Gastroesophageal sphincter (tissue), 4 donors: ENCODE results near the gene VTCN1. TPM values are rescaled to one million over a fixed set of nuclear protein-coding genes. Genes with fewer than 3 reads are reported as not detected.
"Not testable (repeated sequence)": the region's sequence is repeated elsewhere in the genome, so short reads cannot be mapped to it uniquely, and the experiment has no call there.

Experiments used
- ATAC-seq: fragments of 150-250 bp; one replicate; pipeline ENCODE4 v1.9.1; 2016; ENCODE audit warnings: mild to moderate bottlenecking, moderate library complexity
- H3K27ac ChIP-seq, 4 donors: fragments of 200-600 bp; sonication (generic) in 3 of 4; 1 replicate in 3 of 4; 2 replicates in 1 of 4; pipeline ENCODE4 v1.5.1; 2016 to 2019
- H3K27me3 ChIP-seq: fragments of 200-600 bp; sonication (generic); one replicate; pipeline ENCODE4 v1.5.1; 2019
- H3K36me3 ChIP-seq, 2 donors: fragments of 200-600 bp; sonication (generic); one replicate each; pipeline ENCODE4 v1.5.1; 2019; ENCODE audit warnings: control low read depth in 1 of 2
- H3K4me1 ChIP-seq, 3 donors: fragments of 200-600 bp; sonication (generic); 1 replicate in 2 of 3; 2 replicates in 1 of 3; pipeline ENCODE4 v1.5.1; 2016 to 2019; ENCODE audit warnings: control low read depth in 2 of 3
- H3K4me3 ChIP-seq, 2 donors: fragments of 200-600 bp; sonication (generic); one replicate each; pipeline ENCODE4 v1.5.1; 2019; ENCODE audit warnings: mild to moderate bottlenecking in 1 of 2, moderate library complexity in 1 of 2
- H3K9me3 ChIP-seq, 3 donors: fragments of 200-600 bp; sonication (generic); one replicate each; pipeline ENCODE4 v1.5.1; 2017 to 2019; ENCODE audit warnings: control low read depth in 2 of 3
- EP300 ChIP-seq: sonication (generic); formaldehyde crosslinking; IDR thresholded peaks from one replicate; pipeline ENCODE4 v1.6.1; 2017; ENCODE audit warnings: antibody characterized with exemption, mild to moderate bottlenecking
- POLR2A ChIP-seq, 2 donors: fragments of 450-650 bp; IDR thresholded peaks; one replicate each; pipeline ENCODE4 v1.6.1; 2017; ENCODE audit warnings: antibody characterized with exemption in 2 of 2, mild to moderate bottlenecking in 2 of 2, moderate library complexity in 1 of 2
- POLR2AphosphoS5 ChIP-seq: sonication (generic); formaldehyde crosslinking; IDR thresholded peaks from one replicate; pipeline ENCODE4 v1.6.1; 2017; ENCODE audit warnings: antibody characterized with exemption
- WGBS, 2 donors: methylation state at CpG; one replicate each; pipeline ENCODE4 v1.1.5; 2018; ENCODE audit warnings: low coverage in 1 of 2; 5-methylcytosine and 5-hydroxymethylcytosine counted together
- total RNA-seq, 4 donors: library from RNA; depleted of rRNA; stranded (reverse); fragments of >200 nt; gene quantifications; one replicate each; pipeline ENCODE4 v1.1.0, GENCODE V29; 2016
- TF ChIP-seq, protein P1 (sequence below), 4 experiments: fragments of 200-600 bp in 2 of 4; fragments of 450-650 bp in 2 of 4; sonication (generic) in 1 of 4; IDR thresholded peaks; one replicate each; pipeline ENCODE4 v1.5.1; 2017 to 2019; ENCODE audit warnings: antibody characterized with exemption in 4 of 4, mild to moderate bottlenecking in 2 of 4, moderate library complexity in 2 of 4

The VTCN1 gene
- total RNA-seq, 4 donors from 2014 or later, result 2.1 TPM; not detected in 3

DNA sequence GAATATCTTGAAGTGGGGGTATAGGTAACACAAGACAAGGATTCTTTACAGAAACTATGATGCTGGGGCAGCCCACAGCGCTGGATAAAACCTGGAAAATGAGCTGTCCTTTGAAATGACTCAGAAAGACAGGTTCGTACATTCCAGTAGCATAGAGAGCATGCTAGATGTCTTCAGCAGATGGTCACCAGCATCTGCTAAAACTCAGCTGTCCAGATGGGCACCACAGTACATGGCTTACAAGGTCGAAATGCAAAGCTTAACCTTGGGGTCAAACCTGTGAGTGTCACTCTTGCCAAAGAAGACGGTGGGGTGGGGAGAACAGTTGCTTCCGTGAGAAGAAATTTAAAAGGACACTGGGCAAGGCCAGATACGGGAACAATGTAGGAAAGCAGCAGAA, 47.9 kb downstream of the VTCN1 start:
- Histone ChIP-seq H3K27me3 (no peaks in the 10 kb centered on the region), H3K36me3 (no peaks in the 10 kb centered on the region), H3K27ac (no peak overlapping the region), H3K9me3 (no peaks in the 10 kb centered on the region), H3K4me3 (no peak overlapping the region), H3K4me1 (no peaks in the 10 kb centered on the region)
- TF ChIP-seq POLR2A (IDR thresholded peaks at IDR 0.05), result no peak
- TF ChIP-seq POLR2AphosphoS5, result no peak
- TF ChIP-seq, protein P1, sequence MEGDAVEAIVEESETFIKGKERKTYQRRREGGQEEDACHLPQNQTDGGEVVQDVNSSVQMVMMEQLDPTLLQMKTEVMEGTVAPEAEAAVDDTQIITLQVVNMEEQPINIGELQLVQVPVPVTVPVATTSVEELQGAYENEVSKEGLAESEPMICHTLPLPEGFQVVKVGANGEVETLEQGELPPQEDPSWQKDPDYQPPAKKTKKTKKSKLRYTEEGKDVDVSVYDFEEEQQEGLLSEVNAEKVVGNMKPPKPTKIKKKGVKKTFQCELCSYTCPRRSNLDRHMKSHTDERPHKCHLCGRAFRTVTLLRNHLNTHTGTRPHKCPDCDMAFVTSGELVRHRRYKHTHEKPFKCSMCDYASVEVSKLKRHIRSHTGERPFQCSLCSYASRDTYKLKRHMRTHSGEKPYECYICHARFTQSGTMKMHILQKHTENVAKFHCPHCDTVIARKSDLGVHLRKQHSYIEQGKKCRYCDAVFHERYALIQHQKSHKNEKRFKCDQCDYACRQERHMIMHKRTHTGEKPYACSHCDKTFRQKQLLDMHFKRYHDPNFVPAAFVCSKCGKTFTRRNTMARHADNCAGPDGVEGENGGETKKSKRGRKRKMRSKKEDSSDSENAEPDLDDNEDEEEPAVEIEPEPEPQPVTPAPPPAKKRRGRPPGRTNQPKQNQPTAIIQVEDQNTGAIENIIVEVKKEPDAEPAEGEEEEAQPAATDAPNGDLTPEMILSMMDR (IDR thresholded peaks at IDR 0.05), result no peak
- no peak for TF ChIP-seq EP300
- WGBS, 2 donors, result 85 to 86% methylated on average over 3 to 5 of the region's 6 CpGs
- no peak for ATAC-seq

GRCh38 chr1:117161887-117162286, 48.8 kb downstream of the VTCN1 start:
- no peaks in the 10 kb centered on the region for H3K36me3 ChIP-seq
- H3K27ac ChIP-seq, result no peak overlapping the region
- WGBS, 2 donors, result 64 to 75% methylated on average over 1 of the region's 1 CpG
- H3K27me3 ChIP-seq, result no peaks in the 10 kb centered on the region
- no peak for ATAC-seq
- no peak overlapping the region for H3K4me3 ChIP-seq
- TF ChIP-seq EP300 (no peak), POLR2AphosphoS5 (no peak), POLR2A (IDR thresholded peaks at IDR 0.05) (no peak)
- TF ChIP-seq, protein P1 (IDR thresholded peaks at IDR 0.05), result no peak
- H3K9me3 ChIP-seq, result no peaks in the 10 kb centered on the region
- no peaks in the 10 kb centered on the region for H3K4me1 ChIP-seq

DNA sequence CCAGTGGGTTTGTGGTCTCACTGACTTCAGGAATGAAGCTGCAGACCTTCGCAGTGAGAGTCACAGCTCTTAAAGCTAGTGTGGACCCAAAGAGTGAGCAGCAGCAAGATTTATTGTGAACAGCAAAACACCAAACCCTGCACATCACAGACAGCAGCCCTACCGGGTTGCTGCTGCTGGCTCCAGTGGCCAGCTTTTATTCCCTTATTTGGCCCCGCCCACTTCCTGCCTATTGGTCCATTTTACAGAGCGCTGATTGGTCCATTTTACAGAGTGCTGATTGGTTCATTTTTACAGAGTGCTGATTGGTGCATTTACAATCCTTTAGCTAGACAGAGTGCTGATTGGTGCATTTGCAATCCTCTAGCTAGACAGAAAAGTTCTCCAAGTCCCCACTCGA, 59.4 kb downstream of the VTCN1 start:
- H3K4me3 ChIP-seq, H3K4me1 ChIP-seq, H3K27me3 ChIP-seq, H3K9me3 ChIP-seq, H3K36me3 ChIP-seq, ATAC-seq, H3K27ac ChIP-seq: not testable (repeated sequence)
- WGBS, 2 donors, result 90 to 92% methylated on average over 3 to 5 of the region's 5 CpGs

- 75% methylated on average over 2 of the region's 2 CpGs for WGBS, 2 donors
- TF ChIP-seq EP300, result no peak
- TF ChIP-seq POLR2A (IDR thresholded peaks at IDR 0.05), result no peak
- TF ChIP-seq, protein P1 (IDR thresholded peaks at IDR 0.05), result no peak
- TF ChIP-seq POLR2AphosphoS5, result no peak
- Histone ChIP-seq H3K27ac (no peak overlapping the region), H3K4me3 (no peak overlapping the region), H3K4me1 (no peaks in the 10 kb centered on the region), H3K36me3 (no peaks in the 10 kb centered on the region), H3K27me3 (peaks cover 5% of the 10 kb centered on the region), H3K9me3 (no peaks in the 10 kb centered on the region)
- ATAC-seq, result no peak
These were observed 60.4 kb downstream of the VTCN1 start for GRCh38 chr1:117150316-117150715.

DNA sequence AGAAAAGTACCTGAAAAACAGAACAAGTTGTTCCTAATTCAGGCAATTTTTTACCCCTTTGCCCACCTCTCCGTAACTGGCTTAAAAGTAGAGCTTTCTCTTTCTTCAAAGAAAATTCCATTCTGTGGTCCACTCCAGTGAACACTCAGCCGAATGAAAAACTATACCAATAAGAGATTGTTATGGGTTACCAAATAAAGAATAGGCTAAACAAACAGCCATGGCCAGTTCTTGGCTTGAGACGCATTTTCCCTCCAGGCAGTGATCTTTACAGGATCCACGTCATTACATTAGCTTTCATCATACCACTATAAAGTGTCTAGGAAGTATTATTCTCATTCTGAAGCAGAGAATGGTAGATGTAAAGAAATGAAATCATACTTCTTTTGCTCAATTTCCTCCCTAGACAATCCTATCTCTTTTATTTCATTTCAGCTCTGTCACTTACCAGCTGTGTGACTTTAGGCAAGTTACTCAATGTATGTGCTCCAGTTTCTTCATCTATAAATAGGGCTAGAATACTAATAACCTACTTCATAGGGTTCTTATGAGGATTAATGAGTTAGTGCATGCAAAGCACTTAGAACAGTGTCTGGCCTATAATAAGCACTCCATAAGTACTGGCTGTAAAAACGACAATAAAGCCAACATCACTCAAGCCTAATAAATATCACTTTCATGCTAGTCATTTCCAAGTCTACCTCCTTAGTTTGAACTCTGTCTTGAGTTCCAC, 62.7 kb downstream of the VTCN1 start:
- H3K9me3 ChIP-seq, result no peaks in the 10 kb centered on the region
- no peak for ATAC-seq
- H3K4me1 ChIP-seq, result no peaks in the 10 kb centered on the region
- no peak overlapping the region for H3K27ac ChIP-seq
- H3K27me3 ChIP-seq, result peaks cover 8% of the 10 kb centered on the region
- H3K4me3 ChIP-seq, result no peak overlapping the region
- no peak for TF ChIP-seq POLR2AphosphoS5
- WGBS, 2 donors, result 56 to 79% methylated on average over 4 to 5 of the region's 5 CpGs
- no peaks in the 10 kb centered on the region for H3K36me3 ChIP-seq

DNA sequence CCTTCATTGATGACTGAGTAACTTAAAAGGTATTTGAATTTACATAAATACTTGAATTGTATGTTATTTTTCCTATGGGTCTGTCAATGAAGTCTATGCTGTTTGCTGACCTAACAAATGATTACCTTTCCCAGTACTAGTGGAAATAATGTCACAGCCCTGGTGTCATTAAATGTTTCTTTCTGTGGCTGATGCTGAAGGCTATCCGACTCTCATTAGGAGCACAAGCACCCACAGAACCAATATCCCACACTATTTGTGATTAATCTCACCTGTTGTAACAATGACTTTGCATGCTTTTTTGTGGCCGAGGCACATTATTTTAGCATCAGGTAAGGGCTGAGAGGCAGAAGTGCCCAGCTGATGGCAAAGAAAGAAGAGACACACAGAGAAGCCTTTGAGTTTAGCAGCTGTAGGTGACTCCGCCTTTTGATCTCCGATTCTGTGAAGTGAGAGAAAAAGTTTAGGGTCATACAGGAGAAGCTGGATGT, 63.3 kb downstream of the VTCN1 start:
- H3K27ac ChIP-seq, result no peak overlapping the region

More for the DNA sequence above, 63.3 kb downstream of the VTCN1 start:
- Histone ChIP-seq H3K36me3 (no peaks in the 10 kb centered on the region), H3K4me3 (no peak overlapping the region), H3K4me1 (no peaks in the 10 kb centered on the region), H3K27me3 (peaks cover 8% of the 10 kb centered on the region), H3K9me3 (no peaks in the 10 kb centered on the region)
- TF ChIP-seq, protein P1 (IDR thresholded peaks at IDR 0.05), result no peak
- no peak for TF ChIP-seq EP300
- TF ChIP-seq POLR2AphosphoS5, result no peak
- no peak for TF ChIP-seq POLR2A (IDR thresholded peaks at IDR 0.05)
- no peak for ATAC-seq
- WGBS, 2 donors, result 59 to 80% methylated on average over 3 to 4 of the region's 4 CpGs
